Right ventricle myocardium superior (tissue), 1 donor: Measurements from ENCODE around the gene TBC1D12. TPM values are rescaled to one million over a fixed set of nuclear protein-coding genes. Genes with fewer than 3 reads are reported as not detected.

Experiments used
- total RNA-seq: library from RNA; stranded (reverse); fragmentation: NEBNext Ultra II Directional; extraction: Animal tissue kit (Norgen Biotek cat#: 25700); gene quantifications from one replicate; pipeline ENCODE4 v1.2.1, GENCODE V29; 2021
- donor health status: DM: no; HTN: yes; CAD: no; lungs with severe emphysema.

The TBC1D12 gene
- total RNA-seq, 1 donor from 2014 or later: 4.4 TPM

Other genes with a start within 250 kb of the TBC1D12 start
- 9.3 TPM for gene NOC3L, start 39.6 kb upstream of the TBC1D12 start, total RNA-seq
- gene HELLS, start 143.2 kb downstream of the TBC1D12 start, total RNA-seq: 1.6 TPM